Heart left ventricle (tissue), 13 donors: ENCODE data around the gene MAP4K4.

ENCODE experiments used
- CTCF ChIP-seq, 12 donors: fragments of 200-600 bp; sonication (generic) in 4 of 12; IDR thresholded peaks; one replicate each; pipeline versions ENCODE4 v1.5.0 to v1.8.0; 2018 to 2022; ENCODE audit warnings: antibody characterized with exemption in 12 of 12, mild to moderate bottlenecking in 5 of 12
- POLR2A ChIP-seq, 2 donors: fragments of 450-650 bp; IDR thresholded peaks; one replicate each; pipeline ENCODE4 v1.6.1; 2017; ENCODE audit warnings: antibody characterized with exemption in 2 of 2, mild to moderate bottlenecking in 2 of 2, moderate library complexity in 2 of 2
- donor health status: ischemic (EF 13 %, LVEDD 7.1; RV severe dilation, severe dysfunction).
- donor health status: DM: no; HTN: yes; CAD: no.
- donor health status: DM: no; HTN: no; CAD: no.
- donor health status: ischemic (EF 25% LVEDD 6.9; RV normal size, moderate dysfunction).
- donor health status: ischemic (EF 25% LVEDD 5.7; RV mildly dilated, moderate dysfunction).
- donor health status: ischemic (EF 35%, LVEDD 5.7; RV mildly dilated, moderate dysfunction).
- donor health status: nonischemic (EF 11% LVEDD 7.7; RV severe dilation, severe dysfunction).
- donor health status: DM: yes; HTN: yes; CAD: no.
- donor health status: PGD.
- donor health status: ischemic (EF 29% LVEDD 5.4; RV normal size, mild dysfunction).
- donor health status: nonischemic (EF 23%, LVEDD 6.1; RV moderate dilation, normal function).

GRCh38 chr2:101777337-101777736, 79.8 kb downstream of the MAP4K4 start:
- TF ChIP-seq CTCF (IDR thresholded peaks at IDR 0.05) (no peak), POLR2A (IDR thresholded peaks at IDR 0.05) (no peak)
